ENCODE results near the gene MYO3A.
"Not testable (repeated sequence)": the region's sequence is repeated elsewhere in the genome, so short reads cannot be mapped to it uniquely, and the experiment has no call there.

Gene MYO3A

DNA sequence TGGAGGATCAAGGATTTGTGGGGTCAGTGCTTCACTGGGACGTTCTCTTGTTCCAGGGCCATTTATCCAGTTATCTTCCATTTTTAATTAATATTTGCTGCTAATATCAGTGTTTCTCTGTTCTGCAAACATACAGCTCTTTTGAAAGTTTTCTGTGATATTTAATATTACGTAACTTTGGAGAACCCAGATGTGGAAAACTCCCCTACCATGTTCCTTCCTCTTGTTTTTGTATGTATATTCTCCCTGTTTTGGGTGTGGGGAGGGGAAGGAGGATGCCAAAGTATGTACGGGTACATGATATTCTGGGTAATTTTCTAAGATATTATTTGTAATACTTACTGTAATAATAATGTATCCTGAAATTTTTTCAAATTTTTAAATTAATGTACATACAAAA lies 55.9 kb downstream of the MYO3A start:
- Histone ChIP-seq H3K9ac (ENCODE audit: insufficient read length) (no peak overlapping the region), H3K36me3 (ENCODE audit: insufficient read depth, low read length) (no peaks in the 10 kb centered on the region), H3K9me3 (ENCODE audit: low read depth, low read length) (no peaks in the 10 kb centered on the region), H3K27ac (no peak overlapping the region), H3K4me3 (no peak overlapping the region)
- DNase-seq (ENCODE audit: low read depth, low spot score), result no peak
- TF ChIP-seq POLR2AphosphoS5 (IDR thresholded peaks at IDR 0.05; ENCODE audit: borderline replicate concordance, low read depth, low read length), result no peak

GRCh38 chr10:25999295-25999981 lies 65.4 kb downstream of the MYO3A start:
- no peak for DNase-seq (ENCODE audit: low read depth, low spot score)
- TF ChIP-seq POLR2AphosphoS5 (IDR thresholded peaks at IDR 0.05; ENCODE audit: borderline replicate concordance, low read depth, low read length), result no peak
- TF ChIP-seq EZH2 (IDR thresholded peaks at IDR 0.05), result no peak
- TF ChIP-seq FOXP2 (optimal IDR thresholded peaks at IDR 0.05; ENCODE audit: control extremely low read depth, extremely low read length, insufficient read depth), result no peak
- no peak overlapping the region for H3K27ac ChIP-seq
- no peak overlapping the region for H3K9ac ChIP-seq (ENCODE audit: insufficient read length)
- H3K36me3 ChIP-seq (ENCODE audit: insufficient read depth, low read length), result no peaks in the 10 kb centered on the region
- H3K4me3 ChIP-seq, result no peak overlapping the region
- no peaks in the 10 kb centered on the region for H3K9me3 ChIP-seq (ENCODE audit: low read depth, low read length)

- H3K9ac ChIP-seq (ENCODE audit: insufficient read length), result no peak overlapping the region
- H3K36me3 ChIP-seq (ENCODE audit: insufficient read depth, low read length), result no peaks in the 10 kb centered on the region
- H3K27ac ChIP-seq, result no peak overlapping the region
- H3K9me3 ChIP-seq (ENCODE audit: low read depth, low read length), result no peaks in the 10 kb centered on the region
- H3K4me3 ChIP-seq, result no peak overlapping the region
- TF ChIP-seq EZH2 (IDR thresholded peaks at IDR 0.05) (no peak), FOXP2 (optimal IDR thresholded peaks at IDR 0.05; ENCODE audit: control extremely low read depth, extremely low read length, insufficient read depth) (no peak), POLR2AphosphoS5 (IDR thresholded peaks at IDR 0.05; ENCODE audit: borderline replicate concordance, low read depth, low read length) (no peak)
- no peak for DNase-seq (ENCODE audit: low read depth, low spot score)
Measured at GRCh38 chr10:26000971-26001370, 66.9 kb downstream of the MYO3A start.

DNA sequence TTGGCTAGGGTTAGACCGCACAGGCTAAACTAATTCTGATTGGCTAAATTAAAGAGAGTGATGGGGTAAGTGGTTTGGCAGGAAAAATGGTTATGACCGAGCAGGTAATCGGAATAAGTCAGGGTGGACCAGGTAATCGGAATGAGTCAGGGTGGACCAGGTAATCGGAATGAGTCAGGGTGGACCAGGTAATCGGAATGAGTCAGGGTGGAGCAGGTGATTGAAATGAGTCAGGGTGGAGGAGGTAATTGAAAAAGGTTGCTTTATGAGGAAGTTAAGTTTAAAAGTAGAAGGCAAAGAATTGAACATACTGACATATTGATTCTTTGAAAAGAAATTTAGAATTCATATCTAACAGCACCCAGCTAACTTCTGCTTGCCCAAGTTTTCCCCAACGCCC lies 68.4 kb downstream of the MYO3A start:
- not testable (repeated sequence) for DNase-seq (ENCODE audit: low read depth, low spot score); H3K9me3 ChIP-seq (ENCODE audit: low read depth, low read length); H3K4me3 ChIP-seq; H3K36me3 ChIP-seq (ENCODE audit: insufficient read depth, low read length); H3K27ac ChIP-seq; H3K9ac ChIP-seq (ENCODE audit: insufficient read length)

DNA sequence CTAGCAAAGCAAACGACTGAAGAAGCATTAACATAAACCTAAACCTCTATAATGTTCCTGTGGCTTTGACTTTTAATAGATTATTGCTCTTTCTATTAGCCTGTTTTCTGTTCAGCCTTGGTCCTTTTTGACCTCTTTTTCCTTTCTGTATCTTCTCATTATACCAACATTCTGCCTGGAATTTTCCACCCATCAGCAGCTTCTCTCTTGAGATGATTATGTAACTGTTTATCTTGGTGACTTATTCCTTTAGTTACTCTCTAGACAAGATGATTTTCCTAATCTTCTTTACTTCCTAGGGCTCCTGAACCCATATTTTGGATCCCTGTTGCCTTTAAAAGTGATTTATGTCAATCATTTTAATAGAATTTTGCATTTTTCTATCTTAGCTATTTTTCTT lies 81.1 kb downstream of the MYO3A start:
- no peaks in the 10 kb centered on the region for H3K9me3 ChIP-seq (ENCODE audit: low read depth, low read length)
- no peaks in the 10 kb centered on the region for H3K36me3 ChIP-seq (ENCODE audit: insufficient read depth, low read length)
- H3K9ac ChIP-seq (ENCODE audit: insufficient read length), result no peak overlapping the region
- H3K27ac ChIP-seq, result no peak overlapping the region
- H3K4me3 ChIP-seq, result no peak overlapping the region
- TF ChIP-seq FOXP2 (optimal IDR thresholded peaks at IDR 0.05; ENCODE audit: control extremely low read depth, extremely low read length, insufficient read depth) (no peak), POLR2AphosphoS5 (IDR thresholded peaks at IDR 0.05; ENCODE audit: borderline replicate concordance, low read depth, low read length) (no peak), EZH2 (IDR thresholded peaks at IDR 0.05) (no peak)
- DNase-seq (ENCODE audit: low read depth, low spot score), result no peak

DNA sequence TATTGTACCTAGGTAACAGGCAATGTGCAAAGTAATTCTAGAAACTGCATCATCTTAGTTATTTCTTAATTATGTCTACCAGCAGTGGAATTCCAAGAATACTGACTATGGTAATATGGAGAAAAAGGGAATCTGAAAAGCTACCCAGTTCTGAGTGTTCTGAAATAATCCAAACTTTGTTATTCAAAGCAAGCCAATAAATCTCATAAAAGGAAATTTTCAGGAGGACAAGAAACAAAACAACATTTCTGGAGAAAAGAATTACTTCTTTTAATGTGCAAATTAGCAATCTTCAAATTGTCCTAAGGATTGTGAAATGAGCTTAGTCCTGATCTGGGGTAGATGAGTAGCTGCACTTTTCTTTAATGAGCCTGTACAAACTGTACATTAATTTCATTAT lies 88.8 kb downstream of the MYO3A start:
- H3K27ac ChIP-seq, result no peak overlapping the region
- TF ChIP-seq EZH2 (IDR thresholded peaks at IDR 0.05) (no peak), FOXP2 (optimal IDR thresholded peaks at IDR 0.05; ENCODE audit: control extremely low read depth, extremely low read length, insufficient read depth) (no peak), POLR2AphosphoS5 (IDR thresholded peaks at IDR 0.05; ENCODE audit: borderline replicate concordance, low read depth, low read length) (no peak)
- no peak for DNase-seq (ENCODE audit: low read depth, low spot score)

DNA sequence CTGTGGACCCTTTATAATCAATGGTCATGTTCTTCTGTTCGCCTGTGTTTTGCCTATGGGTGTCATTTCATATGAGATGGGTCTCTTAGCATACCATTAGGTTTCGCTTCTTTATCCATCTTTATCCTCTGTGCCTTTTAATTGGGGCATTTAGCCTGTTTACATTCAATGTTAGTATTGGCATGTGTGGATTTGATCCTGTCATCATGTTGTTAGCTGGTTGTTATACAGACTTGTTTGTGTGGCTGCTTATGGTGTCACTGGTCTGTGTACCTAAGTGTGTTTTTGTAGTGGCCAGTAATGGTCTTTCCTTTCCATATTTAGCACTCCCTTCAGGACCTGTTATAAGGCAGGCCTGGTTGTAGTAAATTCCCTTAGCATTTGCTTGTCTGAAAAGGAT lies 90.3 kb downstream of the MYO3A start:
- no peak for TF ChIP-seq FOXP2 (optimal IDR thresholded peaks at IDR 0.05; ENCODE audit: control extremely low read depth, extremely low read length, insufficient read depth)
- Histone ChIP-seq H3K4me3 (no peak overlapping the region), H3K9me3 (ENCODE audit: low read depth, low read length) (no peaks in the 10 kb centered on the region), H3K27ac (no peak overlapping the region), H3K9ac (ENCODE audit: insufficient read length) (no peak overlapping the region), H3K36me3 (ENCODE audit: insufficient read depth, low read length) (no peaks in the 10 kb centered on the region)
- DNase-seq (ENCODE audit: low read depth, low spot score), result no peak

More for the DNA sequence above, 88.8 kb downstream of the MYO3A start:
- Histone ChIP-seq H3K4me3 (no peak overlapping the region), H3K9me3 (ENCODE audit: low read depth, low read length) (no peaks in the 10 kb centered on the region), H3K36me3 (ENCODE audit: insufficient read depth, low read length) (no peaks in the 10 kb centered on the region), H3K9ac (ENCODE audit: insufficient read length) (no peak overlapping the region)

DNA sequence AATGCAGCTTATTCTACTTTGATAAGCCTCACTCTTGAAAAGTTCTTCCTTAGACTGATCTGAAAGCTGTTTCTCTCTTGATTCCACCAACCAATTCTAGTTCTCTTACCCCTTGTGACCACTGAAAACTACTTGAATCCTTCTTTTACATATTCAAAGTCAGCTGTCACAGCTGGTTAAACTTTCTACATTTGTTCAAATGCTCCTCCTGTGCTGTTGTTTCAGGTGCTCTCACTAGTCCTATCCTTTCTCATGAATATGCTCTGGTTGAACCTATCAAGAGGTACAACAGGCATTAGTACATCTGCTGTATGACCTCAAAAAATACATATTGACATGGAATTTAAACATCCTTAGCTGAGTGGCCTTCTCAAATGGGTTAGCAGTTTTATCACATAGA lies 91.5 kb downstream of the MYO3A start:
- Histone ChIP-seq H3K4me3 (no peak overlapping the region), H3K27ac (no peak overlapping the region), H3K9ac (ENCODE audit: insufficient read length) (no peak overlapping the region), H3K9me3 (ENCODE audit: low read depth, low read length) (no peaks in the 10 kb centered on the region), H3K36me3 (ENCODE audit: insufficient read depth, low read length) (no peaks in the 10 kb centered on the region)
- no peak for DNase-seq (ENCODE audit: low read depth, low spot score)
- no peak for TF ChIP-seq FOXP2 (optimal IDR thresholded peaks at IDR 0.05; ENCODE audit: control extremely low read depth, extremely low read length, insufficient read depth)
- TF ChIP-seq EZH2 (IDR thresholded peaks at IDR 0.05), result no peak
- no peak for TF ChIP-seq POLR2AphosphoS5 (IDR thresholded peaks at IDR 0.05; ENCODE audit: borderline replicate concordance, low read depth, low read length)

DNA sequence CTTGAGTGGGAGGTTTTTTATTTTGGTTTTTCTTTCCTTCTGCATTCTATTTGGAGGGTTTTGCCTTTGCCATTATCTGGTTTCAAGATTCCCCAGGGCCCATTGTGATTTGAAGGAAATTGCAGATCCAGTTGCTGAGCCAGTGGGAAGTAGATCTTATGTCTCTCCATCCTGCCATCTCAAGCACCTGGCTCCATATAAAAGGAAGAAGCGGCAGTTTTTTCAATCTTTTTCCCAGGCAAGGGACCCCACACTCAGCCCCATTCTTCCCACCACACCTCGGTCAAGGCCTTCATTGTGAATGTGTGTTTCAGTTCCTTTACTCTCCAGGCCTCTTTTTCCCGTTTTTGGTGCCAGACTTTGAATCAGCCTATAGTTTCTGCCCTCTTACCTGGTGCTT lies 95.8 kb downstream of the MYO3A start:
- DNase-seq (ENCODE audit: low read depth, low spot score), result no peak
- H3K27ac ChIP-seq, result no peak overlapping the region
- H3K36me3 ChIP-seq (ENCODE audit: insufficient read depth, low read length), result no peaks in the 10 kb centered on the region
- TF ChIP-seq EZH2 (IDR thresholded peaks at IDR 0.05) (no peak), POLR2AphosphoS5 (IDR thresholded peaks at IDR 0.05; ENCODE audit: borderline replicate concordance, low read depth, low read length) (no peak), FOXP2 (optimal IDR thresholded peaks at IDR 0.05; ENCODE audit: control extremely low read depth, extremely low read length, insufficient read depth) (no peak)
- H3K4me3 ChIP-seq, result no peak overlapping the region
- no peak overlapping the region for H3K9ac ChIP-seq (ENCODE audit: insufficient read length)
- no peaks in the 10 kb centered on the region for H3K9me3 ChIP-seq (ENCODE audit: low read depth, low read length)

All from SK-N-MC (cell line).